Ovary (tissue), 3 donors: Measurements from ENCODE around the gene CCDC169.

ENCODE experiments used
- CTCF ChIP-seq, 3 donors: fragments of 450-650 bp in 2 of 3; fragments of 200-600 bp in 1 of 3; IDR thresholded peaks; one replicate each; pipeline versions ENCODE4 v1.5.1 to v1.8.0; 2016 to 2022; ENCODE audit warnings: antibody characterized with exemption in 3 of 3, mild to moderate bottlenecking in 1 of 3
- EP300 ChIP-seq: sonication (generic); formaldehyde crosslinking; IDR thresholded peaks from one replicate; pipeline ENCODE4 v1.6.1; 2017; ENCODE audit warnings: antibody characterized with exemption
- donor health status: DM: no; HTN: no; CAD: no.

DNA sequence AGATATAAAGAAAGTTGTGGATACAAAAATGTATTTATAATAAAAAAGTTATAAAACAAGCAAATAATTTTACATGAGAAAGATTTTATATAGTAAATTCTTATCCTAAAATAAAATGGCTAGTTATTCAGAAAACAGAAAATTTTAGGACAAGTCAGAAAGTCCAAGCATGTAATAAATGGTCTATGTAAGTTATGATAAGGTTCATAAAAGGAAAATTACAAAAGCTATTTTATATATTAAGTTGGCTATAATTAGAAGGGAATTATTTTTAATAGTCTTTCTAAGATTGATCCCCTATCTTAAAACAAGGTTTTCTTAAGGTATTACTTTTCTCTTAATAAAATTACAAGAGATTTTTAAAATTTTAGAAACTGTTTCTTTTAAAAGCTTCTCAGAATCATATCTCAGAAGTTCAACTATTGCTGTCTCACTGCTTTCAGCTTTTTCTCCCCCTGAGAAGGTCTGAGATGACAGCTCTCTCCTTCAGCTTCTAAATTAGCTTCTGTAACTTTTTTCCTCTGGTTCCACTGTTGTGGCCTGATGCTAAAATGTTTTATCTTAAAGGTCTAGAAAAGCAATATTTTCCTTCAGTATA lies 8.7 kb downstream of the CCDC169 start:
- TF ChIP-seq CTCF (IDR thresholded peaks at IDR 0.05), result no peak
- TF ChIP-seq EP300, result no peak
